AG10803 (cell line): ENCODE data around the gene CFDP1.
A peak's percentile ranks its signal among the peaks of the same experiment; 100 is the strongest.

ENCODE experiments used
- DNase-seq: peaks from one replicate; pipeline ENCODE4 v3.0.0; 2010; ENCODE audit warnings: low read depth
- H3K4me3 ChIP-seq: 2 replicates; pipeline ENCODE4 v1.5.1; 2011; ENCODE audit warnings: mild to moderate bottlenecking, low read length, control low read depth
- CTCF ChIP-seq: conservative IDR thresholded peaks from 2 replicates; pipeline ENCODE4 v1.5.1; 2011; ENCODE audit warnings: mild to moderate bottlenecking, low read length, control low read depth, inconsistent platforms

The CFDP1 gene

GRCh38 chr16:75416904-75417565 lies 16.3 kb downstream of the CFDP1 start:
- no peak for DNase-seq
- no peak overlapping the region for H3K4me3 ChIP-seq
- no peak for TF ChIP-seq CTCF

GRCh38 chr16:75415169-75415905 lies 18.0 kb downstream of the CFDP1 start:
- no peak for TF ChIP-seq CTCF
- no peak for DNase-seq
- no peak overlapping the region for H3K4me3 ChIP-seq

GRCh38 chr16:75413951-75414350 lies 19.4 kb downstream of the CFDP1 start:
- TF ChIP-seq CTCF: no peak
- H3K4me3 ChIP-seq: no peak overlapping the region
- DNase-seq: no peak

- DNase-seq: no peak
- no peak for TF ChIP-seq CTCF
- no peak overlapping the region for H3K4me3 ChIP-seq
Measured at GRCh38 chr16:75406943-75407342, 26.4 kb downstream of the CFDP1 start.

- no peak overlapping the region for H3K4me3 ChIP-seq
- peak; percentile 70 for TF ChIP-seq CTCF
- DNase-seq: peak; percentile 49
Measured at GRCh38 chr16:75402821-75403475, 30.4 kb downstream of the CFDP1 start.

- TF ChIP-seq CTCF: no peak
- no peak overlapping the region for H3K4me3 ChIP-seq
- DNase-seq: peak; percentile 40
Measured at GRCh38 chr16:75402159-75402820, 31.0 kb downstream of the CFDP1 start.
